ENCODE results near the gene CEP112.
A peak's percentile ranks its signal among the peaks of the same experiment; 100 is the strongest.

The CEP112 gene

DNA sequence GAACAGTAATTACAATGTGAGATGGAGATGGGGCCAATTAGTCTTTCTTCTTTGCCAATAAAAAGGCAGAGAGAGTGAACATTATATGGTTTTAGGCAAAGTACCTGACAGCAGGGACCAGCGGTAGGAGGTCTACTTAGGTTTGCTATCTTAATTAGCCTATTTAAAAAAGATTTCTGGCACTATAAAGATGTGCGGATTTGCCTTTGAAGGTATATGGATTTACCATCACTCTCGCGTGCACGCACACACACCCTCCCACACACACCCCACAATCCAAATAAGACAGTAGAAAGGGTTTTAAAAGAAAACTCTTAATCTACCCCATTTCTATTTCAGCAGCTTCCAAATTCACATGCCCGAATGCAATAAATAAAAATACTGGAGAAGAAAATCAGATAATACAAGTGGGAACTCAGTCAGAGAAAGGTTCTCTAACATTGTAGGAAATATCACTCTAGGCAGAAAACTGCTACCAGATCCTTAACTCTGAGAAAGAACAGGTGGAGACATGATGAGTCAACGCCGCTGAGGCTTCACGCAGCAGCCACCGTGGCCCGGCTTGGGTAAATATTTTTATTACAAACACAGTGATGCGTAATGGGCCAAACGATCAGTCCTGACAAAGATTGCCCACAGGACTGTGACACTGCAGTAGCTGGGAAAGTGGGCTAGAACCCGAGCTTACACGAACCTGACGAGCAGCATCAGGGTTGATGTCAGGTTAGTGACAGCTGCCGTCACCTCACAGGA is 563.9 kb downstream of the CEP112 start:
- DNase-seq = peak; percentile 78

DNA sequence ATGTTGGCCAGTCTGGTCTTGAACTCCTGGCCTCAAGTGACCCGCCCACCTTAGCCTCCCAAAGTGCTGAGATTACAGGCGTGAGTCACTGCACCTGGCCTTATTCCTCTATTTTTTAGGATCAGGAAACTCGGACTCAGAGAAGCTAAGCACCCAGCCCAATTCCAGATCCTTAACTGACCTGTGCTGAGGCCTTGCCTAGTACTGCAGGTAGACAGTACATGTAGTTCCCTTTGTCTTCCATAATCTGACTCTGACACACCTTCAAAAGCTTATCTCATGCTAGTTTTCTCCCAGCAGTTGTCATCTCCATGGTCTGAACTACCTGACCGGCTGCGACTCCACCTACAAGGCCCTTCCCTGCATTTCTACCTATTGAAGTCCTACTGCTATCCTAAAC is 564.8 kb downstream of the CEP112 start:
- DNase-seq = no peak

DNA sequence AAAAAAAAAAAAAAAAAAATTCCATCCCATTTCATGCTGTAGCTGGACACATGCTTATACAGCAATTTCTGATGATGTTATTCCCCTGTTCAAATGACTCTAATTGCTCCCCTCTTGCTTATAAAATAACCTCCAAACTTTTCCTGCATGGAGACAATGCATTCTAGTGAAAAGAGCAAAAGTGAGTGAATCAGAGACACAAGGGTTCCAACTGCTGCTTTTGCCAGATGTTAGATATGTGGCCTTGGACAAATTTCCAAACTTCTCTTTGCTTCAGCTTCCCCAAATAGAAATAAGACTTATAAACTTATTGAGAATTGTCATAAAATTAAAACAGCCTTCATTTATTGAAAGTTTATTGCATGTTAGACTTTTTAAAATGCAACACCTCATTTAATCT is 565.5 kb downstream of the CEP112 start:
- no peak for DNase-seq

DNA sequence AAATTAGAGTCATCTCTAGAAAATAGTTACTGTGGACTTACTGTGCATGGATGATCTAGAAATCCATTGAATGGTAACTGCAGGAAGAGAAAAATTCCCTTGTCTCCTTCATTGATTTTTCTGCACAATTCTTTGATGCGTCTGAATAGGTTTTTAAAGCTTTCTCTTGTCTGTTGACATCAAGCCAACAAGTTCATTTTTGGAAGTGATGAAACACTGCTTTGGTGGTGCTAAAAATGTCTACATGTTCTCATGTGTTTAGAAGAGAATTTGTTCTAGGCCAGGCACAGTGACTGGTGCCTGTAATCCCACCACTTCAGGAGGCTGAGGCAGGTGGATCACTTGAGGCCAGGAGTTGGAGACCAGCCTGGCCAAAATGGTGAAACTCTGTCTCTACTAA is 573.4 kb downstream of the CEP112 start:
- DNase-seq = no peak

DNA sequence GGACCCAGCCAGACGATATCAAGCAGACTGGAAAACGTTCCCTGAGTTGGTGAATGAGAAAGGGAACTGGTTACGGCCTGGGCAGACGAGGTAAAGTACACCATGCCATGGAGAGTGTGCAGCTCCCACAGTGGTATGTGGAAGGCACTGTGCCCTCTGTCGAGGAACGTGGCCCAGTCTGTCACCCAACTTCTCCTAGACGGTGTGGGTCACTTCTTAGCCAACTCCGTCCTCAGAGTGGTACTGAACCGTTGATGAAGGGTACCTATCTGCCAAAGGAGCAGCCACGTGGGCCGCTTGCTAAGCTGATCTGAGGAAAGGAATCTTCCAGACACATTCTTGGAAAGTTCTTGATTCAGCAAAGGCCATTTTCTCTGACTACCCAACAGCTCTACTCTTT is 574.4 kb downstream of the CEP112 start:
- no peak for DNase-seq

DNA sequence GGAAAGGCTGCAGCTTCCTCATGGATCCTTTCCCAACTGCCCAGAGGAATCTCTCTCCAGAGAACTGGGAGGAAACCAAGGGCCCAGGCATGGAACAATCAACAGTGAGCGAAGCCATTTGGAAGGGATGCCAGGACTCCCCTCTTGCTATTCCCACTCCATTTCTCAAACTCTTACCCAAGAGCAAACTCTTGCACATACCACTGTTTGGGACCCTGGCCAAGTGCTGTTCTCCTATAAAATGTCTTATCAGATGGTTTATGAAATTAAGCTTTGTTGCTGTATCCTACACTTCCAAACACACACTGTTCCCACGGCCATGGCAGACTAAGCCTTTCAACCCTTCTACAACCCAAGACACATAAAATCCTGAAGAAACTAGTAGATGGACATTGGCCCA is 582.2 kb downstream of the CEP112 start:
- DNase-seq = no peak

DNA sequence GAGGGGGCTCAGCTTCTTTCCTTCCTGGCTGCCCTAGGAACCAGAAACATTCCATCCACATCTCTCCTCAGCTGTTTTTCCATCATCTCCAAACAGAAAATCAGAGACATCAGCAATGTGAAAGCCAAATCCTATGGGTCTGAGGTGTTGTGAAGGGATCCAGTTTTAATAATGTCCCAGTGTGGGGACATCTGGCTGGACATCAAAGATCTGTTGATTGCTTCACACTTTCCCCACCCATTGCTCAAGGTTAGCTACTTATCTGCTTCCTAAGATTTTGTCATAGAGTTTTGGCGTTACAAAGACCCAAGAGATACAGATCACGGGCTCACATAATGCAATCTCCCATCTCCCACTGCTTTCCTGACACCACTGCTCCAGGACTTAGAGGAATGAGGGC is 582.6 kb downstream of the CEP112 start:
- no peak for DNase-seq

DNA sequence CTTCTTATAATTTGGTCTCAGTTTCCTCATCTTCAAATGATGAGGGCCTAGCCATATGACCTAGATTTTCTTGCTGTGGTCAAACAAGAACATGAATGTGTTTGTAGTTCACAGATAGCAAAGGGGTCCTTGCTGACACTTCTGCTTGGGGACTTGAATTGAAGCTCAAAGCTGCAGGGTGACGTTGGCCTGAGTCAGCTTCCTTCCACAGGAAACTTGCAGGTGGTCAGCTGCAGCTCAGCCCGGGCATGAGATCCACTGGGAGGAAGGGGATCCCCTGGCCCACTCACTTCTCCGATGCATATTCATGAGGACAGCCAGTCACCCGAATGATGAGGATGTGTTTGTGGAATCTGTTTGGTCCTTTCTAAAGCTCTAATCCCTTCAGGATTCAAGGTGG is 587.9 kb downstream of the CEP112 start:
- no peak for DNase-seq

DNA sequence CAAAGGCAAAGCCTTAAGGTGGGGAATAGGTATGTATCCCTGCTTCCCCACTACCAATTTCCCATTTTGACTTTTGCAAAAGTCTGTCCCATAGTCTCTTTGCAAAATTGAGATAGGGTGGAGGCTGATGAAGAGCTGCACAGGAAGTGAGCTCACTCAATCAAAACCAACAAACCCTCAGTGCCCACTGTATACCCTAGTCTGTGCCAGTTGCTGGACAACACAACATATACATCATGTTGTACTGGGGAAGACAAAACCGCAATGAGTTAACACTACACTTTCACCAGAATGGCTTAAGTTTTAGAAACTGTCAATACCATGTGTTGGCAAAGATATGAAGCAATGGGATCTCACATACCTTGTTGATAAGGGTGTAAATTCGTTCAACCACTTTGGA is 590.1 kb downstream of the CEP112 start:
- no peak for DNase-seq

DNA sequence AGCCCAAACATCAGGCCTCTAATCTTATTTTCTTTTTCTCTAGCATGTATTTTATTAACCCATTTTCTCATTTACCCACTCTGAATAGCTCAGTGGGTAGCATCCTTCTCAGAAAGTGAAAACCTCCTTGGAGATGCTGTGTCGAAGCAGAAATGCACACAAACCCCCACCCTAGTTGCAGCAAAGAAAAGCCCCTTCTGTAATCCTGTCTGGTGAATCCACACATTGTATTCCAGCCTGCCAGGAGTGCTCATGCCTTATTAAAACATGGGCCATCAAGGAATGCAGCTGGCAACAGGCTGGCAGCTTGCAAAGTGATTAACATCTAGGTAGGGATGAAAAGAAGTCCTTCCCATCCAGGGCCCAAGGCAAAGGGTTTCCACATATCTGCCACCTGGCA is 590.8 kb downstream of the CEP112 start:
- no peak for DNase-seq

DNA sequence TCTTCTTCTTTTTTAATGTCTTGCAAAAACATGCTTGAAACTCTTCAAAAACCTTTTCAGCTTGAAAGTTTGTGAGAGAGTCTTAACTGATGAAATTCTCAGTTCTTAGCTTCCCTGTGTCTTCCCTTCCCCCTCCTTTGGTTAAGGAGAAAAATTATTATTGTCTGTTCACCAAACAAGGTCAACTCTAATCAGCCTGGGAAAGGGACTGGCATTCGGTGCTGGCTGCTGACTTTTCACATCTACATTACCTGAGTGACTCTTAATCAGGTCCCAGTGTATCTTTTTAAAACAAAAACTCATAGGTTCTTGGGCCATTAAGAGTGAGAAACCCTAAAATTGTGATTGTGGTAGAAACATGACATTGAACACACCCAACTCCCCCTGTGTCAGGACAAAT is 591.4 kb downstream of the CEP112 start:
- DNase-seq = no peak

DNA sequence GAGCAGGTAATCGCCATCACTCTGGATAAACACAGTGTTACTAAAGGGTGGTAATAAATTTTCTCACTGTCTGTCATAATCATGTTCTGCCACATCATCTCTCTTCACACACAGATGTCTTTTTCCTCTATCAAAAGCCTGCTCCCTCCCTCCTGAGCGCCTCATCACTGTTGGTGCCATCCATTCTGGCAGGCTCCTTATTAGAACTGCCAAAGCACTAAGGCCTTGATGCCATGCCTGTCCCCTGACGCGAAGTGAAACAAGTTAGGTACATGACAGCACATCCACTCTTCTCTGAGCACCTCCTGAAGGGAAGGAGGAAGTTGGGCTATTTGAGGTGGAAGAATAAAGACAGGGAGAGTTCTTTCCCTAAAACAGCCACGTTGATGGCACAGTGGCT is 592.3 kb downstream of the CEP112 start:
- DNase-seq = no peak

DNA sequence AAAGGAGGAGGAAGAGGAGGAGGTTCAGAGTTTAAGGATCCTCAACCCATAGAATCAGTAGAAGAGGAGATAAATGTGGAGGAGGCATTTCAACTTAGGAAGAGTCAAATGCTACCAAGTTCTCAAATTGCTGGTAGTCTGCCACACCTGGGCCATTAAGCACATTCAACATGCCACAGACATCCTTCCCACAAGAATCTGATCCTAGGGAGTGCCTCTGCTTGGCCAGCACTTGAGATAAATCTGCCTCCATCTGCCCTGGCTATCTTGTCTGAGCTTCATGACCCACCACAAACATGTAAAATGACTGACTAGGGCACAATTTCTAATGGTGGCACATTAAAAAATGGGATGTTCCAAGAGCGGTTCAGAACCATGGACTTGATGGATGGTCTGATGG is 593.2 kb downstream of the CEP112 start:
- no peak for DNase-seq

DNA sequence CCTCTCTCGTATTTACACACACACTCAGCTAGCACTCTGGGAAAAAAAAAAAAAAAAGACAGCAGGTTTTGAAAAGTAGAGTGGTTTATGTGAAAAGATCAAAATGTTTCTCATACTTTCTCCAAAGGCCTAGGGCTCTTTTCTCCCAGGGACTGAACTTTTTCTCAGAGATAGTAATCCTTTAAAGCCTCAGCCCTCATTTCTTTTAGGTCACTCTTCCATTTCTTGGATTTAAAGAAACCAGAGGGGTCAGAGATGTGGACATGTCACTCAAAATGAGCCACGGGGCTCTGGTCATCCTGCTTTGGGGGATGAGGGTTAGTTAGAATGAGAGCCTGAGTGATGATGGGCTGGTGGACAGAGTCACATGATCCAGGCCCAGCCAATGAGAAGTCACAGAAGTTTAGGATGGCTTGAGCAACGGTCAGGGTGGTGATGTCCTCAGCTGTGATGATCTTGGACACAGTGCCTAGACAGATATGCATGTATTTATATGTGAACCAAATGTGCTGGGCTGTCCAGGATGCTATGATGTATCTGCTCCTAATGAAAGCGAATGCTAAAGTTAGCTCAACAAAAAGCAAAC is 596.8 kb downstream of the CEP112 start:
- no peak for DNase-seq

DNA sequence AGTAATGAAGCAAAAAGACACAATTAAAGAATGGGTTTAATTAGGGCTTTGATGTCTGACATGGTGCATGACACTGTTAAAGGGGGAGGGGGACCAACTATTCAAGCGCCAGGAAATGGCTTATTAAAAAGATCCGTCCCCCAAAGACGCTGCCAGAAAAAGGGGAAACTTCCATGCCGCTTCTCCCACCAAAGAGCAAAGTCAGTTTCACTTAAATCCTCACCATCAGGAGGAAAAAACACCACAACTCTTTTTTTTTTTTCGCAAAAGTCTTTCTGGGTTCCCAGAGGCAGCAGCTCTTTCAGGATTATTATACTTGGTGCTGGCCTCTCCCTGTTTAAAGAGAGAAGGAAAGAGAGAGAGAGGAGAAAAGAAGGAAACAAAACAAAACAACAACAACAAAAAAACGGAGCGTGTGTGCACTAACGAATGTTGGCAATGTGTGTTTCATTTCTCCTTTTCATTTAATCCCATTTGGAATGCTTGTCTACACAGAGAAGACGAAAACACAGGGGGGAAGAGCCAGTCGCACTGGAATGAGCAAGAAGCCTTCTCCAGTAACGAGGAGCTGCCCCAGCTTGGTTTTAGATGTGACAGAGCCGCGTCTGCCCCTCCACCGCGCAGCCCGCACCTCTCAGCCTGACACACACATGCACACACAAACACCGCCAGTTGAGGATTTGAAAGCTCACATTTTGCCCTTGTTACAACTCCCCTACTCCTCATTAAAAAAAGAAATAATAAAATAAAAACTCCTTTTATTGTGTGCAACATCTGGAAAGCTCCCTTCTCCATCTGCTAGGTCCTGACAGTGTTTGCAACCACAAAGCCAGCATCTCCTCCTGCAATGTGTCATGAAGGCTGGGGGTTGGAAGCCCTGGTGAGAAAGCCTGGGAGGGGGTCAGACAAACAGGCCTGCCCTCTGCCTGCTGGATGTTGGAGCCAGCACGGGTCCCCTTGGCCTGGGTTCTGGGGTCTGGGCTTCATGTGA is 597.8 kb downstream of the CEP112 start:
- no peak for DNase-seq

DNA sequence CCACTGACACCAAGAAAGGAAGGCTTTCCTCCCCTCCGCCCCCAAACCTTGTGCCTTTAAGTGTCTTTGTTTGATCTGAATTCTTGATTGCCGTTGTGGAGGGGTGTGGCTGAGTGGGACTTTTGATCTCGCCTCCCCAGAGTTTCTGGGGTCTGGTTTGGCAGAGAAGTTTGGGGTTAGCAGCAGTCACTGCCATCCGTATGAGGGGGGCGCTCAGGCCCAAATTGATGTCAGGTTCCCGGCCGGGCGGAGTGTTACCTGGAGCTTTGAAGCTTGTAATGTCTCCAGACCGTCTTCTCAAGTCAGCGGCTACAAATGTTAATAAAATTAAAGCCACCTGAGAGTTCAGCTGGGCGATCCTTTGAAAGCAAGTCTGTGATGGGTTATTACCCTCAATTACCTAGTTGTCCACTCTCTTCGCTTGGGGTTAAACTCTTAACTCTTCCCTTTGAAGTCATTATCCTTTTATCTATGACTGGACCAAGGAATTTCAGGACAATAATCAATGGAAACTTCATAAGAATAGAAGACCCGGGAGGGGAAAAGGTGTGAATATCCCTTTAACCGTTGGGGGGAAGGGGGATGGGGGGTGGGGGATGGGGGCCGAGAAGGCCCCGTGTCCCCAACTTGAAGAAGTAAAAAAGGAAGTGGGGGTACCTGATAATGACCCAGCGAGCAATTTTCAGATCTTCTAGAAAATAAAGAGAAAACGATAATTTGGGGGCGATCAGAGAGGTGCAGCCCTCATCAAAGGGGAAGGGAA is 598.7 kb downstream of the CEP112 start:
- no peak for DNase-seq

DNA sequence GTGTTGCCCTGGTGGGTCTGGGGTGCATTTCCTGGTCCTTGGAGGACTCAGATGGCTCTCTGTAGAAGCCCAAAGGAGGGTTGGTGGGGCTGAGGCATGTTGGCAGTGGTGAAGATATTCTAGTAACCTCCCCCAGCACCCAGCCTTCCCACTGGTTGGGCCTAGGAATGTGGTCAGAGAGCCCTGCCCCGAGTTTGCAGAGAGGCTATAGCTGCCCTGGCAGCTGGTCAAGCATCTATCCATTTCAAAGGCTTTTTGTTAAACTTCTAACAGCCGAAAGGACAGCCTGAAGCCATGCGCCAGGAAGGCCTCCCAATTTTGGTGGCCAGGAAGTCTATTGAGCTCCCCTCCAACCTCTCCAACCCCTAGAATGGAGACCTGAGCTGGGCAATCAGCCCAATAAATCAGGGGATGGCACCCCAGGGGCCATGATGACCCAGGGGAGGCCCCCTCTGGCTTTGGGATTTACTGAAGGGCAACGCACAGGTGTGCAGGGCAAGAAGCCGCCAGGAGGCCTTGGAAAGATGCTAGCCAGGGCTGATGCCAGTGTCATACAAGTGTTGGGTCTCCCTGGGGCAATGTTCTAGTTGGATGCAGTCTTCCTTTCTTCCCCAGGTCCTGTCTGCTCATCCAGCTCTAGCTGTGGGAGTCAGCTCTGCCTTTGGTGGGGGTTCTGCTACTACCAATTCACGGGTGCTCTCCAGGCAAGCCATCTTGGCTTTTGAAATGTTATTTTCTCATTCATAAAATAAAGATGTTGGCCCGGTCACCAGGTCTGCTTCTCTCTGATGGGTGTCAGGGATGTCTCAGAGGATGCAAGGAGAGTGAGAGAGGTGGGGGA is 599.6 kb downstream of the CEP112 start:
- no peak for DNase-seq

DNA sequence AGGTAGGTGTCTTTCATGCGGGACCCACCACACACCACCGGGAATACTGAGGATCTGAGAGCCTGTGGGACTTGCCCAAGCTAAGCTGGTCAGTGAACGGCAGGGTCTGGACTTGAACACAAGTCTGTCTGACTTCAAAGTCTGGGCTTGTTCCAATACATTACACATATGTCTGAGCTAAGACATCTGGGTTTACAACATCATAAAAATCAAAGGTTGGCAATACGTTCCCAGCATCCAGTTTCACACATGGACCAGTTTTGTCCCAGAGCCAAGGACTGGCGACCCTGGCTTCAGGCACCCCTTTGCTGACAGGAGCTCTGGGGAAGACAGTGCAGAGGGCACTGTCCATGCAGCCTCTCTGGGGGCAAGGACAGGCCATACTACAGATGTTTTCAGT is 602.6 kb downstream of the CEP112 start:
- no peak for DNase-seq

DNA sequence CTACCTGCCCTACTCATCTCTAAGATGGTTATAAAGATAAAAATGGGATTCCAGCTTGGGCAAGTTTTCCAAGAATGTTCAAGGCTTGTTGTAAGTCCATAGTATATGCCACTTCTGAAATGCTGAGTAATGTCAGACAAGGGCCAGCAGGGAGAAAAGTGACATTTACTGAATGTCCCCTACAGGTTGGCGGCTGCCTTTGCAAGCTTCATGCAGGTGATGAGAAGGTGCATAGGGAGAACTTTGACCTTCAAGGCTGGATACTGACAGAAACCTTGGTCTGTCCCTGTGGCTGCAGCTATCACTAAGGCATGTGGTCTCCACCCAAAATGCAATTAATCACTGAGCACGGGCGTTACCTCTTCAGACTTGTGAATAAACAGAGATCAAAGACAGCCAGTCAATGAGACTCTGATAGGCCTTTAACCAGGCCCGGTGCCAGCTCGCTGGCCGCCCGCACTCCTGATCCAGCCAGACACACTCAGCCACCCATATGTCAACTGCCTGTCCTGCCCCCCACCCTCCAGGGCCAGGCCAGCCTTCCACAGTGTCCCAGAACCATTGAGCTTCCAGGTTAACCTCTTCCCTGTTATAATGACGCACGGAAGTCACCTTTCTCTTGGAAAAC is 603.6 kb downstream of the CEP112 start:
- DNase-seq = no peak

DNA sequence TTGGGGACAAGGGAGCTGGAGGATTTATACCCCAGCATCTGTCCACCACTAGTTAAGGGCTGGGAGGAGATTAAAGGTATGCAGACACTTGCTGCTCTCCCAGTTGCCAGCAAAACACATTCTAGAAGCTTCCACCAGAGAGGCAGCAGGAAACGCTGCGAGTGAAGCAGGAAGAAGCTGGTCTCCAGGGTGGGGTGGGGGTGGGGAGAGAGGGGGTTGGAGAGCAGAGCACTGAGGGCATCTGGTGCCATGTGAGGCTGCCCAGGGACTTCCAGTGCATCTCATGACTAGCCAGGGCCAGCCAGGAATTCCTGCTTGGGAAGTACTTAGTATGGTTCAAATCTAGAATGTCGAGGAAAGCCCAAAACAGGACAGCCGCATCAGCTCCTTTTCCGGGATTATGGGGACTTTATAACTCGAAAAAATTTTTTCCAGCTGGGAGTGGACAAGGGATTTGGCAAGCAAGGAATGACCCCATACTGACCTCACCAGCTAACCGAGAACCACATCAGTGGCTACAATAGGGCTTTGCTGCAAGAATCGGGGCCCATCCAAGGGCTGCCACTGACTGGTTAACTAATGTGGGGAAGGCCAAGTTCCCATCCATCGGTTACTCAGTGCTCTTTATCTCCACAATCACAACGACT is 604.3 kb downstream of the CEP112 start:
- DNase-seq = no peak

DNA sequence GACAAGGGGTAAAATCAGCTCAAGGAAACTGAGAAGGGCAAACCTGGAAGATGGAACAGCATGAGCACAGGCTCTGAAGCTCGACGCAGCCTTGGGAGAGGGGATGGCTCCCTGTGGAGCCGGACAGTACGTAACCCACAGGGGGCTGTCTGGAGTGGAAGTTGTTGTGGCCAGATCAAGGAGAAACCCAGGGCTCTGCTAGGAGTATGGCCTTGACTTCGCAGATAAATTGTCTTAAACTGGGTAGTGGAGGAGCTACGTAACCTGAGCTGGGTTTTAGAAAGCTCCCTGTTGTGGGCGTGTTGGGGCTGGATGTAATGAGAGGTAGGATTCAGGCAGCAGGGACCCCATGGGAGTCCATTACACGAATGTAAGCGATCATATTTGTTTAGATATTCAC is 605.0 kb downstream of the CEP112 start:
- DNase-seq = no peak

All from kidney glomerular epithelial cell (primary cell).